HS-27A (cell line): ENCODE results near the gene FBXO27.
"Not testable (repeated sequence)": the region's sequence is repeated elsewhere in the genome, so short reads cannot be mapped to it uniquely, and the experiment has no call there.

Experiments
- DNase-seq: peaks from one replicate; pipeline ENCODE4 v3.0.0-alpha.2; 2012; ENCODE audit warnings: low read depth, missing footprints

FBXO27 gene

GRCh38 chr19:39032063-39032918 is at the start of gene FBXO27:
Gene FBXO27, minus strand, starts transcription at chr19:39032549. Its CDS starts 322 bp downstream, at chr19:39032227.
- DNase-seq, result peak; percentile 5

- DNase-seq, result no peak
Observed at GRCh38 chr19:39080431-39080830, 48.1 kb upstream of the FBXO27 start.

- peak; percentile 98 for DNase-seq
Observed at GRCh38 chr19:39078436-39079200, 46.3 kb upstream of the FBXO27 start.

- no peak for DNase-seq
Observed at GRCh38 chr19:39077323-39077722, 45.0 kb upstream of the FBXO27 start.

- no peak for DNase-seq
Observed at GRCh38 chr19:39074942-39075341, 42.6 kb upstream of the FBXO27 start.

- no peak for DNase-seq
Observed at GRCh38 chr19:39074205-39074692, 41.9 kb upstream of the FBXO27 start.

- no peak for DNase-seq
Observed at GRCh38 chr19:39070888-39071287, 38.5 kb upstream of the FBXO27 start.

- DNase-seq, result not testable (repeated sequence)
Observed at GRCh38 chr19:39068259-39068658, 35.9 kb upstream of the FBXO27 start.

GRCh38 chr19:39067104-39067503 is 34.8 kb upstream of the FBXO27 start:
- DNase-seq, result no peak

GRCh38 chr19:39065928-39066327 is 33.6 kb upstream of the FBXO27 start:
- no peak for DNase-seq

GRCh38 chr19:39064405-39064804 is 32.1 kb upstream of the FBXO27 start:
- no peak for DNase-seq

GRCh38 chr19:39060171-39060570 is 27.8 kb upstream of the FBXO27 start:
- DNase-seq, result no peak

- no peak for DNase-seq
Observed at GRCh38 chr19:39059302-39059701, 27.0 kb upstream of the FBXO27 start.

GRCh38 chr19:39057615-39058014 is 25.3 kb upstream of the FBXO27 start:
- no peak for DNase-seq

- DNase-seq, result no peak
Observed at GRCh38 chr19:39054091-39054470, 21.7 kb upstream of the FBXO27 start.

GRCh38 chr19:39053276-39054090 is 21.1 kb upstream of the FBXO27 start:
- DNase-seq, result no peak

- DNase-seq, result no peak
Observed at GRCh38 chr19:39052846-39053245, 20.5 kb upstream of the FBXO27 start.

- DNase-seq, result peak; percentile 35
Observed at GRCh38 chr19:39052243-39052746, 19.9 kb upstream of the FBXO27 start.

- DNase-seq, result no peak
Observed at GRCh38 chr19:39047073-39047472, 14.7 kb upstream of the FBXO27 start.

GRCh38 chr19:39046037-39046821 is 13.9 kb upstream of the FBXO27 start:
- peak; percentile 20 for DNase-seq

- no peak for DNase-seq
Observed at GRCh38 chr19:39045506-39045905, 13.2 kb upstream of the FBXO27 start.
